K562 (cell line): ENCODE data around the gene PRSS38. TPM values are rescaled to one million over a fixed set of nuclear protein-coding genes. Genes with fewer than 3 reads are reported as not detected.

Source experiments
- GABPB1 ChIP-seq: sonication (generic); formaldehyde crosslinking; IDR thresholded peaks from 2 replicates; pipeline ENCODE4 v1.8.0; 2022; ENCODE audit warnings: mild to moderate bottlenecking, missing genetic modification reagents
- GATAD2A ChIP-seq: fragments of 450-650 bp; IDR thresholded peaks from 2 replicates; pipeline ENCODE4 v1.6.1; 2017
- NEUROD1 ChIP-seq: fragments of 150-350 bp; IDR thresholded peaks from 2 replicates; pipeline ENCODE4 v1.6.1; 2014; ENCODE audit warnings: borderline replicate concordance, low read length, low read depth; ENCODE audit not compliant: partially characterized antibody
- NFE2L1 ChIP-seq: fragments of 450-650 bp; IDR thresholded peaks from 2 replicates; pipeline ENCODE4 v1.6.1; 2016; ENCODE audit warnings: missing genetic modification characterization, low read depth, mild to moderate bottlenecking, missing compliant biosample characterization, moderate library complexity, borderline replicate concordance
- RBM25 ChIP-seq: fragments of 200-400 bp; formaldehyde crosslinking; IDR thresholded peaks from 2 replicates; pipeline ENCODE4 v1.6.1; 2018; ENCODE audit warnings: low read length, low read depth, moderate library complexity; ENCODE audit not compliant: severe bottlenecking
- SMAD3 ChIP-seq: fragments of 450-650 bp; formaldehyde crosslinking; conservative IDR thresholded peaks from 2 replicates; pipeline ENCODE4 v1.4.0; 2020; ENCODE audit warnings: mild to moderate bottlenecking
- ZNF75A ChIP-seq: fragments of 450-650 bp; formaldehyde crosslinking; IDR thresholded peaks from 2 replicates; pipeline ENCODE4 v1.4.0; 2020; ENCODE audit warnings: mild to moderate bottlenecking
- polyA plus RNA-seq, 8 experiments: library from polyadenylated mRNA; depleted of rRNA in 4 of 8; stranded (reverse) in 5 of 8; unstranded in 3 of 8; fragments of >200 nt; fragmentation: Nextera tagmentation in 2 of 8; fragmentation: Illumina TruSeq in 1 of 8; extraction: Ambion mirVana in 2 of 8; extraction: Trizol in 1 of 8; gene quantifications; 2 replicates each; pipeline versions ENCODE4 v1.2.1 to v1.2.3, GENCODE V29; 2011 to 2014; ENCODE audit warnings: inconsistent platforms in 1 of 8, missing spikeins in 1 of 8
- total RNA-seq, 7 experiments: library from RNA; depleted of rRNA in 6 of 7; stranded (reverse); fragments of >200 nt in 6 of 7; fragmentation: Illumina TruSeq in 2 of 7; extraction: Trizol in 2 of 7; gene quantifications; 2 replicates each; pipeline versions ENCODE4 v1.2.1 to v1.2.3, GENCODE V29; 2011 to 2021; ENCODE audit warnings: low replicate concordance in 1 of 7
- TF ChIP-seq, protein P1 (sequence below): sonication (generic); formaldehyde crosslinking; IDR thresholded peaks from 2 replicates; pipeline ENCODE4 v1.8.0; 2022; ENCODE audit warnings: missing genetic modification reagents, mild to moderate bottlenecking, moderate library complexity, borderline replicate concordance
- TF ChIP-seq, protein P2 (sequence below): sonication (generic); formaldehyde crosslinking; IDR thresholded peaks from 2 replicates; pipeline ENCODE4 v1.8.1; 2023; ENCODE audit warnings: missing genetic modification reagents, mild to moderate bottlenecking, borderline replicate concordance
- TF ChIP-seq, protein P3 (sequence below): fragments of 250-450 bp; sonication (Bioruptor Pico); IDR thresholded peaks from 2 replicates; pipeline ENCODE4 v1.4.0; 2020; ENCODE audit warnings: mild to moderate bottlenecking, moderate library complexity

PRSS38 gene
- total and polyA plus RNA-seq, 9 of the 15 experiments (the other 6 are each of a cell fraction or from before 2014, with no cell fraction given): 0.09 to 0.14 TPM; not detected in 7

DNA sequence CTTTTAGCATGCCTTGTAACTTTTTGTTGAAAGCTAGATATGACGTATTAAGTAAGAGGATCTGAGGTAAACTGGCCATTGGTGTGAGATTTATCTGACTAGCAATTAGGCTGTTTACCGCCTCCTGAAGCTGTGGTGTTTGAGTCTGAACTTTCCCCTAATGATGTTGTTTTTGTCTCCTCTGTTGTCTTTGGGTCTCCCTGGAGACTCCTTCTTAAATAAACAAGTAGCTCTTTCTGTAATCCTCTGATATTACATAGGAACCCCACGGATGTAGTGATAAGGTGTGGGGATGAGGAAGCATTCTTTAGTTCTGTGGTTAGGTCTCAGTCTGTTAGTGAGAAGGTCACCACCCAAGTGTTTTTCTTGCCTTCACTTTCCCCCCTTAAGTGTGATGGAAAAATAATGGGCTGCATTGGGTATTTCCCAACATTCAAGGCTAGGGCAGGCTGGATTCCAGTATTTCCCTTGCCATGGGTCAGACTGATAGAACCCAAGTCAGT is 33.0 kb downstream of the PRSS38 start (continued):
- TF ChIP-seq, protein P1, sequence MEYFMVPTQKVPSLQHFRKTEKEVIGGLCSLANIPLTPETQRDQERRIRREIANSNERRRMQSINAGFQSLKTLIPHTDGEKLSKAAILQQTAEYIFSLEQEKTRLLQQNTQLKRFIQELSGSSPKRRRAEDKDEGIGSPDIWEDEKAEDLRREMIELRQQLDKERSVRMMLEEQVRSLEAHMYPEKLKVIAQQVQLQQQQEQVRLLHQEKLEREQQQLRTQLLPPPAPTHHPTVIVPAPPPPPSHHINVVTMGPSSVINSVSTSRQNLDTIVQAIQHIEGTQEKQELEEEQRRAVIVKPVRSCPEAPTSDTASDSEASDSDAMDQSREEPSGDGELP (CRISPR knock-in tag): no peak
- TF ChIP-seq, protein P2, sequence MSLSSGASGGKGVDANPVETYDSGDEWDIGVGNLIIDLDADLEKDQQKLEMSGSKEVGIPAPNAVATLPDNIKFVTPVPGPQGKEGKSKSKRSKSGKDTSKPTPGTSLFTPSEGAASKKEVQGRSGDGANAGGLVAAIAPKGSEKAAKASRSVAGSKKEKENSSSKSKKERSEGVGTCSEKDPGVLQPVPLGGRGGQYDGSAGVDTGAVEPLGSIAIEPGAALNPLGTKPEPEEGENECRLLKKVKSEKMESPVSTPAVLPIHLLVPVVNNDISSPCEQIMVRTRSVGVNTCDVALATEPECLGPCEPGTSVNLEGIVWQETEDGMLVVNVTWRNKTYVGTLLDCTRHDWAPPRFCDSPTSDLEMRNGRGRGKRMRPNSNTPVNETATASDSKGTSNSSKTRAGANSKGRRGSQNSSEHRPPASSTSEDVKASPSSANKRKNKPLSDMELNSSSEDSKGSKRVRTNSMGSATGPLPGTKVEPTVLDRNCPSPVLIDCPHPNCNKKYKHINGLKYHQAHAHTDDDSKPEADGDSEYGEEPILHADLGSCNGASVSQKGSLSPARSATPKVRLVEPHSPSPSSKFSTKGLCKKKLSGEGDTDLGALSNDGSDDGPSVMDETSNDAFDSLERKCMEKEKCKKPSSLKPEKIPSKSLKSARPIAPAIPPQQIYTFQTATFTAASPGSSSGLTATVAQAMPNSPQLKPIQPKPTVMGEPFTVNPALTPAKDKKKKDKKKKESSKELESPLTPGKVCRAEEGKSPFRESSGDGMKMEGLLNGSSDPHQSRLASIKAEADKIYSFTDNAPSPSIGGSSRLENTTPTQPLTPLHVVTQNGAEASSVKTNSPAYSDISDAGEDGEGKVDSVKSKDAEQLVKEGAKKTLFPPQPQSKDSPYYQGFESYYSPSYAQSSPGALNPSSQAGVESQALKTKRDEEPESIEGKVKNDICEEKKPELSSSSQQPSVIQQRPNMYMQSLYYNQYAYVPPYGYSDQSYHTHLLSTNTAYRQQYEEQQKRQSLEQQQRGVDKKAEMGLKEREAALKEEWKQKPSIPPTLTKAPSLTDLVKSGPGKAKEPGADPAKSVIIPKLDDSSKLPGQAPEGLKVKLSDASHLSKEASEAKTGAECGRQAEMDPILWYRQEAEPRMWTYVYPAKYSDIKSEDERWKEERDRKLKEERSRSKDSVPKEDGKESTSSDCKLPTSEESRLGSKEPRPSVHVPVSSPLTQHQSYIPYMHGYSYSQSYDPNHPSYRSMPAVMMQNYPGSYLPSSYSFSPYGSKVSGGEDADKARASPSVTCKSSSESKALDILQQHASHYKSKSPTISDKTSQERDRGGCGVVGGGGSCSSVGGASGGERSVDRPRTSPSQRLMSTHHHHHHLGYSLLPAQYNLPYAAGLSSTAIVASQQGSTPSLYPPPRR (CRISPR knock-in tag): no peak
- TF ChIP-seq, protein P3, sequence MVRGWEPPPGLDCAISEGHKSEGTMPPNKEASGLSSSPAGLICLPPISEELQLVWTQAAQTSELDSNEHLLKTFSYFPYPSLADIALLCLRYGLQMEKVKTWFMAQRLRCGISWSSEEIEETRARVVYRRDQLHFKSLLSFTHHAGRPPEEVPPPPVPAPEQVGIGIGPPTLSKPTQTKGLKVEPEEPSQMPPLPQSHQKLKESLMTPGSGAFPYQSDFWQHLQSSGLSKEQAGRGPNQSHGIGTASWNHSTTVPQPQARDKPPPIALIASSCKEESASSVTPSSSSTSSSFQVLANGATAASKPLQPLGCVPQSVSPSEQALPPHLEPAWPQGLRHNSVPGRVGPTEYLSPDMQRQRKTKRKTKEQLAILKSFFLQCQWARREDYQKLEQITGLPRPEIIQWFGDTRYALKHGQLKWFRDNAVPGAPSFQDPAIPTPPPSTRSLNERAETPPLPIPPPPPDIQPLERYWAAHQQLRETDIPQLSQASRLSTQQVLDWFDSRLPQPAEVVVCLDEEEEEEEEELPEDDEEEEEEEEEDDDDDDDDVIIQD (CRISPR knock-in tag): no peak
- TF ChIP-seq ZNF75A (CRISPR knock-in tag) (no peak), SMAD3 (CRISPR knock-in tag) (no peak), NEUROD1 (no peak), GABPB1 (CRISPR knock-in tag) (no peak), NFE2L1 (tag) (no peak), RBM25 (no peak), GATAD2A (peak; percentile 46; the same call in 1 of the 2 replicates)
